Upper lobe of left lung (tissue), 6 donors: Measurements from ENCODE around the gene PLPPR3. TPM values are rescaled to one million over a fixed set of nuclear protein-coding genes. Genes with fewer than 3 reads are reported as not detected.
"Not testable (repeated sequence)": the region's sequence is repeated elsewhere in the genome, so short reads cannot be mapped to it uniquely, and the experiment has no call there.

Source experiments
- ATAC-seq, 2 donors: fragments of 200-7000 bp; cut with Tn5 transposase; one replicate each; pipeline ENCODE4 v1.9.1; 2022; ENCODE audit warnings: mild to moderate bottlenecking in 2 of 2, moderate library complexity in 2 of 2; ENCODE audit not compliant: low FRiP score in 2 of 2
- DNase-seq, 2 donors: peaks; one replicate each; pipeline ENCODE4 v3.0.0-alpha.2; 2019 to 2020
- H3K27ac ChIP-seq, 4 donors: fragments of 200-600 bp; sonication (generic); one replicate each; pipeline ENCODE4 v1.5.1; 2016 to 2019
- H3K27me3 ChIP-seq, 4 donors: fragments of 200-600 bp; sonication (generic); one replicate each; pipeline ENCODE4 v1.5.1; 2017 to 2019
- H3K36me3 ChIP-seq, 4 donors: fragments of 200-600 bp; sonication (generic); one replicate each; pipeline ENCODE4 v1.5.1; 2016 to 2019
- H3K4me1 ChIP-seq, 4 donors: fragments of 200-600 bp; sonication (generic); one replicate each; pipeline ENCODE4 v1.5.1; 2018 to 2019
- H3K4me3 ChIP-seq, 4 donors: fragments of 200-600 bp; sonication (generic); one replicate each; pipeline ENCODE4 v1.5.1; 2017 to 2019; ENCODE audit warnings: mild to moderate bottlenecking in 2 of 4, moderate library complexity in 1 of 4
- H3K9me3 ChIP-seq, 4 donors: fragments of 200-600 bp; sonication (generic); one replicate each; pipeline ENCODE4 v1.5.1; 2018 to 2019
- EP300 ChIP-seq, 4 donors: sonication (generic); formaldehyde crosslinking; IDR thresholded peaks; one replicate each; pipeline ENCODE4 v1.5.1; 2017; ENCODE audit warnings: antibody characterized with exemption in 4 of 4, control low read depth in 2 of 4
- POLR2A ChIP-seq, 4 donors: fragments of 450-650 bp; IDR thresholded peaks; one replicate each; pipeline ENCODE4 v1.5.1; 2016 to 2017; ENCODE audit warnings: antibody characterized with exemption in 4 of 4, mild to moderate bottlenecking in 2 of 4
- POLR2AphosphoS5 ChIP-seq, 2 donors: sonication (generic); formaldehyde crosslinking; IDR thresholded peaks; one replicate each; pipeline ENCODE4 v1.5.1; 2017; ENCODE audit warnings: antibody characterized with exemption in 2 of 2
- whole genome bisulfite sequencing, 2 donors: methylation state at CpG; one replicate each; pipeline ENCODE4 v1.1.5; 2017 to 2018; 5-methylcytosine and 5-hydroxymethylcytosine counted together
- total RNA-seq, 6 donors: library from RNA; depleted of rRNA in 4 of 6; stranded (reverse); fragments of >200 nt in 4 of 6; gene quantifications; one replicate each; pipeline versions ENCODE4 v1.1.0 to v1.2.1, GENCODE V29; 2016 to 2021
- TF ChIP-seq, protein P1 (sequence below), 6 experiments: fragments of 450-650 bp in 4 of 6; fragments of 200-600 bp in 2 of 6; sonication (generic) in 2 of 6; IDR thresholded peaks; one replicate each; pipeline ENCODE4 v1.5.1; 2016 to 2019; ENCODE audit warnings: antibody characterized with exemption in 6 of 6
- donor health status: DM: no; HTN: no; CAD: no; lungs with moderate emphysema.
- donor health status: DM: no; HTN: yes; CAD: no; lungs with severe emphysema.

Gene PLPPR3
- total RNA-seq, 6 donors from 2014 or later: 0.63 to 14.2 (median 5.6) TPM

DNA sequence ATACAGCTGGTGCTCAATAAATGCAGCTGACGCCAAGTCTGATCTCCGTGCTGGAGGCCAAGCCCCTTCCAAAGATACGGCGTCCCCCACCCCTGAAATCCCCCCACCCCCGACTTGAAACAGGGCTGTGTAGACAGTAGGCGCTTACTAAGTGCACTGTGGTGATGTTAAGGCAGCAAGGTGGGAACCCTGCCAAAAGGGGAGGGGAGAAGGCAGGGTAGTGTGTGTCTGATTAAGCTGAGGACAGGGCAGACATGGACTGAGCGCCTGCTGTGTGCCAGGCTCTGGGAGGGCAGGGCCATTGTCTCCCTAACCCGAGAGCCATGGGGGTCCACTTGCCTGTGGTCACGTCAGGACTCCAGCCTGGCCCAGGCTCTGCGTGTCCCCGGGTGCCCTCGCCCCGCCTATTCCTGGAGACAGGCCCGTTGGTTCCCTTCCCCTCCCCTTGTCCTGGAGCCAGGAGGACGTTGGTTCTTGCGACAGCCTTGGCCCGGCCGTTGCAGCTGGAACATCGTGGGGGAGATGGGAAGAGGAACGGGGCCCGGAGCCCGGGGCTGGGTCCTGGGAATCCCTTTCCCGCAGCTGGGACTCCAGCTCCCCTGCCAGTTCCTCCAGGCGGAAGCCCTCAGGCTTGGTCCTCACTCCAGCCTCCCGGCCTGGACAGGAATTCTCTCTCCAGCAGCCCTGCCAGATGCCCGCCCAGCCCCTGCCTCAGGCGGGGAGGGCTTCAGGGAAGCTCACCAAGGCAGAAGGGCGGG is 28.6 kb upstream of the PLPPR3 start:
- DNase-seq (peak; percentile 92 to 93), ATAC-seq (peak; percentile 86 to 92)
- Histone ChIP-seq H3K36me3 (no peaks in the 10 kb centered on the region), H3K4me1 (peaks cover 9 to 29% (median 18%) of the 10 kb centered on the region in 4 donors), H3K27ac (peak overlapping the region; percentile 68 to 79 (median 76)), H3K4me3 (no peak overlapping the region), H3K9me3 (no peaks in the 10 kb centered on the region), H3K27me3 (peaks cover 0 to 23% (median 8%) of the 10 kb centered on the region in 4 donors)
- TF ChIP-seq, protein P1, sequence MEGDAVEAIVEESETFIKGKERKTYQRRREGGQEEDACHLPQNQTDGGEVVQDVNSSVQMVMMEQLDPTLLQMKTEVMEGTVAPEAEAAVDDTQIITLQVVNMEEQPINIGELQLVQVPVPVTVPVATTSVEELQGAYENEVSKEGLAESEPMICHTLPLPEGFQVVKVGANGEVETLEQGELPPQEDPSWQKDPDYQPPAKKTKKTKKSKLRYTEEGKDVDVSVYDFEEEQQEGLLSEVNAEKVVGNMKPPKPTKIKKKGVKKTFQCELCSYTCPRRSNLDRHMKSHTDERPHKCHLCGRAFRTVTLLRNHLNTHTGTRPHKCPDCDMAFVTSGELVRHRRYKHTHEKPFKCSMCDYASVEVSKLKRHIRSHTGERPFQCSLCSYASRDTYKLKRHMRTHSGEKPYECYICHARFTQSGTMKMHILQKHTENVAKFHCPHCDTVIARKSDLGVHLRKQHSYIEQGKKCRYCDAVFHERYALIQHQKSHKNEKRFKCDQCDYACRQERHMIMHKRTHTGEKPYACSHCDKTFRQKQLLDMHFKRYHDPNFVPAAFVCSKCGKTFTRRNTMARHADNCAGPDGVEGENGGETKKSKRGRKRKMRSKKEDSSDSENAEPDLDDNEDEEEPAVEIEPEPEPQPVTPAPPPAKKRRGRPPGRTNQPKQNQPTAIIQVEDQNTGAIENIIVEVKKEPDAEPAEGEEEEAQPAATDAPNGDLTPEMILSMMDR (IDR thresholded peaks at IDR 0.05): no peak
- TF ChIP-seq POLR2AphosphoS5 (IDR thresholded peaks at IDR 0.05) (peak; percentile 91), POLR2A (IDR thresholded peaks at IDR 0.05) (peak in 1 of 4 donors; percentile 27), EP300 (IDR thresholded peaks at IDR 0.05) (peak in 3 of 4 donors; percentile 63 to 91 (median 85))
- WGBS, 2 donors: 20 to 39% methylated on average over 11 to 24 of the region's 28 CpGs

DNA sequence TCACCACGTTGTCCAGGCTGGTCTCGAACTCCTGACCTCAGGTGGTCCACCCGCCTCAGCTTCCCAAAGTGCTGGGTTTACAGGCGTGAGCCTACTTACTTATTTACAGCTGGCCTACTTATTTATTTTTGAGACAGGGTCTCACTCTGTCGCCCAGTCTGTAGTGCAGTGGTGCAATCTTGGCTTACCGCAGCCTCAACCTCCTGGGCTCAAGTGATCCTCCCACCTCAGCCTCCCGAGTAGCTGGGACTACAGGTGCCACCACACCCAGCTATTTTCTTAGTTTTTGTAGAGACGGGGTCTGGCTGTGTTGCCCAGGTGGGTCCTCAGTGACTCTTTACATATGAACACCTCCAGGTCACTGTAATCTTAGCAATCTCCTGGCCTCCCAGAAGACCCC is 27.4 kb upstream of the PLPPR3 start:
- not testable (repeated sequence) for ATAC-seq, H3K4me3 ChIP-seq, H3K9me3 ChIP-seq, DNase-seq, H3K27ac ChIP-seq, H3K36me3 ChIP-seq
- Histone ChIP-seq H3K27me3 (peaks cover 0 to 26% (median 8%) of the 10 kb centered on the region in 4 donors), H3K4me1 (peaks cover 9 to 33% (median 18%) of the 10 kb centered on the region in 4 donors)
- WGBS, 2 donors: 77 to 85% methylated on average over 8 of the region's 8 CpGs

DNA sequence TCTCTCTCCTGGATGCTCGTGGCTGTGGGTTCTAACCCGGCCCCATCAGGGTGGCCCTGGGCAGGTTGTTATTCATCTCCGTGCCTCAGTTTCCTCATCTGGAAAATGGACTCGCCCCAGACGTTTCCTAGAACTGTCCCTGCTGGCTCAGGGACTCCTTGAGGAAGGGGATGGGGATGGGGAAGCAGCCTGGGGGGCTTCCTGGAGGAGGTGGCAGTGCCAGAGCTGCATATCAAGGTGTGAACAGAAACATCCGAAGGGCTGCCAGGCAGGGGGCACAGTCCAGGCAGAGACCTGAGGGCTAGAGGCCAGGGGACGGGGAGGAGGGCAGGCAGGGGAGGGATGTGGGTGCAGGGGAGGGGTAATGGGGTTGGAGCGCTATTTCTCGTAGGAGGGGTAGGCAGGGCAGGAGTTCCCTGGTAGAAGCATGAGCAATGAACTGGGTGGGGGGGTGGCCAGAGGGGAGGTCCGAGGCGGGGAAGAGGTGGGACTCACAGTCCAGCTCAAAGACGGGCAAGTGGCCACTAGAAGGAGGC is 26.7 kb upstream of the PLPPR3 start:
- Histone ChIP-seq H3K4me3 (no peak overlapping the region), H3K4me1 (peaks cover 15 to 40% (median 24%) of the 10 kb centered on the region in 4 donors), H3K27ac (no peak overlapping the region), H3K36me3 (no peaks in the 10 kb centered on the region), H3K27me3 (peaks cover 0 to 32% (median 13%) of the 10 kb centered on the region in 4 donors), H3K9me3 (no peaks in the 10 kb centered on the region)
- ATAC-seq: peak in 1 of 2 donors; percentile 56
- WGBS, 2 donors: 39 to 40% methylated on average over 10 to 12 of the region's 12 CpGs
- DNase-seq: no peak
- TF ChIP-seq POLR2A (IDR thresholded peaks at IDR 0.05) (no peak), EP300 (IDR thresholded peaks at IDR 0.05) (no peak), POLR2AphosphoS5 (IDR thresholded peaks at IDR 0.05) (no peak)
- TF ChIP-seq, protein P1 (IDR thresholded peaks at IDR 0.05): no peak

DNA sequence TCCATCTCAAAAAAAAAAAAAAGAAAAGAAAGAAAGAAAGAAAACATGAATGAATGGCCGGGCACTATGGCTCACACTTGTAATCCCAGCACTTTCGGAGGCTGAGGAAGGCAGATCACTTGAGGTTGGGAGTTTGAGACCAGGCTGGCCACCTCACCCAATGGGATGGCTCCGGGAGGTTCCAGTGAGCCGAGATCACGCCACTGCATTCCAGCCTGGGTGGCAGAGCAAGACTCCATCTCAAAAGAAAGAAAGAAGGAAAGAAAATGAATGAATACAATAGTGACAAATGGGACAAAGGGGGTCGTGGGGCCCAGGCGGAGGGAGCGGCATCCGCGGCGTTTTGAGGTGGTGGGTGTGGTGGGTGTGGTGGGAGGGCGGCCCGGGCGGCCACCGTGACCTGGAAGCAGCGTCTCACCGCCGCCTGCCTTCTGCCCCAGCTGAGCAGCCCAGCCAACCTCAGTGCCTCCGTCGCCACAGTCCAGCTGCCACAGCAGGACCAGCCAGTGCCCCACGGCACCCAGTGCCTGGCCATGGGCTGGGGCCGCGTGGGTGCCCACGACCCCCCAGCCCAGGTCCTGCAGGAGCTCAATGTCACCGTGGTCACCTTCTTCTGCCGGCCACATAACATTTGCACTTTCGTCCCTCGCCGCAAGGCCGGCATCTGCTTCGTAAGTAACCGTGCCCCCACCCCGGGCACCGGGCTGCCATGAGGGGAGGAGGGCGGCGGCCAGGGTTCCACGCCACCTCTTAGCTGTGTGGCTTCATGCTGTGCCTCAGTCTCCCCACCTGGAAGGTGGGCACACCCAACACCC is 24.2 kb upstream of the PLPPR3 start:
- H3K4me1 ChIP-seq: peaks cover 17 to 28% (median 22%) of the 10 kb centered on the region in 4 donors
- peaks cover 0 to 24% (median 9%) of the 10 kb centered on the region in 4 donors for H3K27me3 ChIP-seq
- no peaks in the 10 kb centered on the region for H3K9me3 ChIP-seq
- no peak for ATAC-seq
- 63 to 73% methylated on average over 25 to 28 of the region's 37 CpGs for WGBS, 2 donors
- TF ChIP-seq, protein P1 (IDR thresholded peaks at IDR 0.05): no peak
- no peak for TF ChIP-seq POLR2AphosphoS5 (IDR thresholded peaks at IDR 0.05)
- no peaks in the 10 kb centered on the region for H3K36me3 ChIP-seq
- DNase-seq: no peak
- no peak overlapping the region for H3K4me3 ChIP-seq
- no peak overlapping the region for H3K27ac ChIP-seq

DNA sequence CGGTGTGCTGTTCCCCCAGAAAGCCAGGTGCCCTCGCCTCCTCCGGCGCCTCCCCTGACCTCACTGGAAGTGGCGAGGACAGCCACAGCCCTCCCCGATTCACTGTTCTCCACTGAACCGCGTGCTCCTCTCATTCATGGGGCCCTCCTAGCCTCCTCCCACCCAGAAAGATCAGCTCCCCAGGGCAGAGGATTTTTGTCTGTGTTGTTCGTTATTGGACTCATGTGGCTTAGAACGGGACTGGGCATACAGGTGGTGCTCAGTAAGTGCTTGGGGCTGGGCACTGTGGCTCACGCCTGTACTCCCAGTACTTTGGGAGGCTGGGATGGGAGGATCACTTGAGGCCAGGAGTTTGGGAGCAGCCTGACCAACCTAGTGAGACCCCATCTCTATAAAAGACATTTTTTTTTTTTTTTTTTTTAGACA is 22.8 kb upstream of the PLPPR3 start:
- DNase-seq (no peak), ATAC-seq (no peak)
- Histone ChIP-seq H3K4me3 (no peak overlapping the region), H3K27ac (no peak overlapping the region), H3K9me3 (no peaks in the 10 kb centered on the region), H3K36me3 (no peaks in the 10 kb centered on the region), H3K27me3 (peaks cover 0 to 24% (median 9%) of the 10 kb centered on the region in 4 donors), H3K4me1 (peaks cover 11 to 27% (median 16%) of the 10 kb centered on the region in 4 donors)
- 15 to 49% methylated on average over 5 to 10 of the region's 11 CpGs for WGBS, 2 donors
- no peak for TF ChIP-seq POLR2AphosphoS5 (IDR thresholded peaks at IDR 0.05)
- TF ChIP-seq EP300 (IDR thresholded peaks at IDR 0.05): no peak
- no peak for TF ChIP-seq POLR2A (IDR thresholded peaks at IDR 0.05)
- TF ChIP-seq, protein P1 (IDR thresholded peaks at IDR 0.05): no peak
